ENCODE measurements around the gene FAM110A. TPM values are rescaled to one million over a fixed set of nuclear protein-coding genes. Genes with fewer than 3 reads are reported as not detected.
"Not testable (repeated sequence)": the region's sequence is repeated elsewhere in the genome, so short reads cannot be mapped to it uniquely, and the experiment has no call there.

The FAM110A gene
- total RNA-seq, 1 experiment from 2014 or later: 2.6 TPM

- in situ Hi-C loops (cut with HindIII; ENCODE audit: low pct_unique_long_range_greater_than_20kb, low sequenced_read_pairs): no loop called here
- DNase-seq (ENCODE audit: low read depth, low spot score): no peak
Measured at GRCh38 chr20:836190-836589, 2.7 kb downstream of the FAM110A start.

GRCh38 chr20:839015-839414 is 5.5 kb downstream of the FAM110A start:
- in situ Hi-C loops (cut with HindIII; ENCODE audit: low pct_unique_long_range_greater_than_20kb, low sequenced_read_pairs): no loop called here
- DNase-seq (ENCODE audit: low read depth, low spot score): no peak

- in situ Hi-C loops (cut with HindIII; ENCODE audit: low pct_unique_long_range_greater_than_20kb, low sequenced_read_pairs): no loop called here
- DNase-seq (ENCODE audit: low read depth, low spot score): no peak
Measured at GRCh38 chr20:839626-840025, 6.1 kb downstream of the FAM110A start.

- in situ Hi-C loops (cut with HindIII; ENCODE audit: low pct_unique_long_range_greater_than_20kb, low sequenced_read_pairs): no loop called here
- DNase-seq (ENCODE audit: low read depth, low spot score): no peak
Measured at GRCh38 chr20:840503-840857, 7.0 kb downstream of the FAM110A start.

GRCh38 chr20:840858-841567 is 7.5 kb downstream of the FAM110A start:
- in situ Hi-C loops (cut with HindIII; ENCODE audit: low pct_unique_long_range_greater_than_20kb, low sequenced_read_pairs): no loop called here
- DNase-seq (ENCODE audit: low read depth, low spot score): no peak

GRCh38 chr20:841568-842546 is 8.3 kb downstream of the FAM110A start:
- in situ Hi-C loops (cut with HindIII; ENCODE audit: low pct_unique_long_range_greater_than_20kb, low sequenced_read_pairs): no loop called here
- no peak for DNase-seq (ENCODE audit: low read depth, low spot score)

GRCh38 chr20:842547-842940 is 9.0 kb downstream of the FAM110A start:
- in situ Hi-C loops (cut with HindIII; ENCODE audit: low pct_unique_long_range_greater_than_20kb, low sequenced_read_pairs): no loop called here

GRCh38 chr20:843912-844311 is 10.4 kb downstream of the FAM110A start:
- in situ Hi-C loops (cut with HindIII; ENCODE audit: low pct_unique_long_range_greater_than_20kb, low sequenced_read_pairs): no loop called here
- no peak for DNase-seq (ENCODE audit: low read depth, low spot score)

More at GRCh38 chr20:842547-842940, 9.0 kb downstream of the FAM110A start:
- no peak for DNase-seq (ENCODE audit: low read depth, low spot score)

- in situ Hi-C loops (cut with HindIII; ENCODE audit: low pct_unique_long_range_greater_than_20kb, low sequenced_read_pairs): no loop called here
- peak; percentile 76 for DNase-seq (ENCODE audit: low read depth, low spot score)
Measured at GRCh38 chr20:844473-845225, 11.1 kb downstream of the FAM110A start.

- no peak for DNase-seq (ENCODE audit: low read depth, low spot score)
- in situ Hi-C loops (cut with HindIII; ENCODE audit: low pct_unique_long_range_greater_than_20kb, low sequenced_read_pairs): no loop called here
Measured at GRCh38 chr20:845226-845868, 11.8 kb downstream of the FAM110A start.

- DNase-seq (ENCODE audit: low read depth, low spot score): no peak
- in situ Hi-C loops (cut with HindIII; ENCODE audit: low pct_unique_long_range_greater_than_20kb, low sequenced_read_pairs): no loop called here
Measured at GRCh38 chr20:845941-846893, 12.7 kb downstream of the FAM110A start.

GRCh38 chr20:846894-847278 is 13.4 kb downstream of the FAM110A start:
- DNase-seq (ENCODE audit: low read depth, low spot score): no peak
- in situ Hi-C loops (cut with HindIII; ENCODE audit: low pct_unique_long_range_greater_than_20kb, low sequenced_read_pairs): no loop called here

- in situ Hi-C loops (cut with HindIII; ENCODE audit: low pct_unique_long_range_greater_than_20kb, low sequenced_read_pairs): no loop called here
- DNase-seq (ENCODE audit: low read depth, low spot score): no peak
Measured at GRCh38 chr20:848193-848592, 14.7 kb downstream of the FAM110A start.

- in situ Hi-C loops (cut with HindIII; ENCODE audit: low pct_unique_long_range_greater_than_20kb, low sequenced_read_pairs); DNase-seq (ENCODE audit: low read depth, low spot score): not testable (repeated sequence)
Measured at GRCh38 chr20:848731-849130, 15.2 kb downstream of the FAM110A start.

GRCh38 chr20:853406-853996 is 20.0 kb downstream of the FAM110A start:
- no peak for DNase-seq (ENCODE audit: low read depth, low spot score)
- in situ Hi-C loops (cut with HindIII; ENCODE audit: low pct_unique_long_range_greater_than_20kb, low sequenced_read_pairs): no loop called here

GRCh38 chr20:854601-855000 is 21.1 kb downstream of the FAM110A start:
- in situ Hi-C loops (cut with HindIII; ENCODE audit: low pct_unique_long_range_greater_than_20kb, low sequenced_read_pairs): no loop called here
- no peak for DNase-seq (ENCODE audit: low read depth, low spot score)

Measured in SK-MEL-5 (cell line).